Endothelial cell of umbilical vein (primary cell): Measurements from ENCODE around the gene CYP2S1. TPM values are rescaled to one million over a fixed set of nuclear protein-coding genes. Genes with fewer than 3 reads are reported as not detected.
"Not testable (repeated sequence)": the region's sequence is repeated elsewhere in the genome, so short reads cannot be mapped to it uniquely, and the experiment has no call there.

Experiments used
- BruUV-seq: library from RNA; stranded (reverse); fragments of 400-500 nt; replicated peaks from 2 replicates; lab custom pipeline; 2021; lab: Mats Ljungman, UMichigan
- CTCF ChIA-PET: fragments of 300-600, 350-600 bp; sonication (Branson Sonifier 250); formaldehyde crosslinking; loops from one replicate; lab custom pipeline; 2021; ENCODE audit warnings: antibody characterized with exemption, inconsistent platforms; lab: Charles Lee
- POLR2A ChIA-PET: fragments of 300-600, 350-600 bp; sonication (Branson Sonifier 250); formaldehyde crosslinking; loops from one replicate; lab custom pipeline; 2021; ENCODE audit warnings: antibody characterized with exemption, inconsistent platforms; lab: Charles Lee
- DNase-seq: peaks from one replicate; pipeline ENCODE4 v3.0.0-alpha.2; 2011; ENCODE audit warnings: low read depth, low spot score
- FAIRE-seq: peaks from 2 replicates; lab custom pipeline; 2011; peaks lifted over from hg19 to GRCh38; lab: Jason Lieb, UNC
- H2AFZ ChIP-seq: 2 replicates; pipeline ENCODE4 v1.6.0; 2012; ENCODE audit warnings: low read depth, low read length, control low read depth, inconsistent platforms
- H3K27ac ChIP-seq: 2 replicates; pipeline ENCODE4 v1.5.1; 2011; ENCODE audit warnings: low read depth, mild to moderate bottlenecking, control low read depth, low read length, moderate library complexity; ENCODE audit not compliant: insufficient read depth
- H3K27me3 ChIP-seq, 2 experiments: 2 replicates each; pipeline versions ENCODE4 v1.6.0 to v1.6.1; 2011; ENCODE audit warnings: low read length in 2 of 2, mixed read lengths in 1 of 2; ENCODE audit not compliant: control insufficient read depth in 2 of 2, insufficient read depth in 2 of 2
- H3K36me3 ChIP-seq, 2 experiments: 2 replicates in 1 of 2; 3 replicates in 1 of 2; pipeline ENCODE4 v1.5.1; 2011; ENCODE audit warnings: low read length in 2 of 2, mild to moderate bottlenecking in 1 of 2, moderate library complexity in 1 of 2; ENCODE audit not compliant: control insufficient read depth in 2 of 2, insufficient read depth in 2 of 2; ENCODE audit errors: extremely low read depth in 1 of 2
- H3K4me1 ChIP-seq: 3 replicates; pipeline ENCODE4 v1.5.1; 2011; ENCODE audit warnings: mild to moderate bottlenecking, low read length; ENCODE audit not compliant: control insufficient read depth, insufficient read depth; ENCODE audit errors: extremely low read depth
- H3K4me2 ChIP-seq: 2 replicates; pipeline ENCODE4 v1.6.1; 2011; ENCODE audit warnings: low read length, control low read depth, mixed read lengths; ENCODE audit not compliant: insufficient read depth
- H3K4me3 ChIP-seq, 3 experiments: fragments of 200-600 bp in 1 of 3; sonication (generic), shearing (Covaris generic) in 1 of 3; replicated peaks in 1 of 3; 2 replicates each; pipeline ENCODE4 v1.5.1; 2011 to 2016; ENCODE audit warnings: control low read depth in 3 of 3, low read length in 3 of 3, mild to moderate bottlenecking in 2 of 3, inconsistent platforms in 1 of 3, low read depth in 1 of 3, moderate library complexity in 1 of 3; ENCODE audit not compliant: insufficient read depth in 1 of 3
- H3K79me2 ChIP-seq: 2 replicates; pipeline ENCODE4 v1.6.0; 2012; ENCODE audit warnings: low read length, inconsistent platforms; ENCODE audit not compliant: control insufficient read depth, insufficient read depth
- H3K9ac ChIP-seq: replicated peaks from 2 replicates; pipeline ENCODE3; 2011; ENCODE audit warnings: low read length, control low read depth; ENCODE audit not compliant: insufficient read depth; ENCODE audit errors: extremely low read depth
- H3K9me1 ChIP-seq: replicated peaks from 3 replicates; pipeline ENCODE4 v1.6.0; 2011; ENCODE audit warnings: mild to moderate bottlenecking, low read length; ENCODE audit not compliant: control insufficient read depth, insufficient read depth; ENCODE audit errors: extremely low read depth
- H3K9me3 ChIP-seq: replicated peaks from 2 replicates; pipeline ENCODE4 v1.5.1; 2012; ENCODE audit warnings: low read length, inconsistent platforms; ENCODE audit not compliant: control insufficient read depth, insufficient read depth
- H4K20me1 ChIP-seq: replicated peaks from 2 replicates; pipeline ENCODE3; 2011; ENCODE audit warnings: mild to moderate bottlenecking, low read length; ENCODE audit not compliant: control insufficient read depth, insufficient read depth; ENCODE audit errors: extremely low read depth
- EZH2 ChIP-seq: IDR thresholded peaks from 2 replicates; pipeline ENCODE4 v1.6.1; 2012; ENCODE audit warnings: borderline replicate concordance, low read depth, mild to moderate bottlenecking, moderate library complexity, low read length, inconsistent platforms; ENCODE audit not compliant: severe bottlenecking
- FOS ChIP-seq: IDR thresholded peaks from 2 replicates; pipeline ENCODE4 v1.6.1; 2011; ENCODE audit warnings: mild to moderate bottlenecking, low read length, moderate library complexity, borderline replicate concordance; ENCODE audit not compliant: insufficient read depth
- GATA2 ChIP-seq: IDR thresholded peaks from 2 replicates; pipeline ENCODE4 v1.7.0; 2011; ENCODE audit warnings: low read depth, mild to moderate bottlenecking, moderate library complexity, mixed read lengths, low read length; ENCODE audit not compliant: insufficient read length, insufficient read depth
- JUN ChIP-seq: IDR thresholded peaks from 2 replicates; pipeline ENCODE4 v1.6.1; 2011; ENCODE audit warnings: borderline replicate concordance, low read depth; ENCODE audit not compliant: insufficient read length, insufficient read depth
- MAX ChIP-seq: IDR thresholded peaks from 2 replicates; pipeline ENCODE4 v1.6.1; 2011; ENCODE audit not compliant: insufficient read depth, insufficient read length
- MYC ChIP-seq: IDR thresholded peaks from one replicate; pipeline ENCODE4 v1.6.1; 2011; ENCODE audit warnings: mild to moderate bottlenecking, low read depth, low read length
- POLR2A ChIP-seq: IDR thresholded peaks from 2 replicates; pipeline ENCODE4 v1.6.1; 2012; ENCODE audit warnings: low read depth, mild to moderate bottlenecking, control low read depth, low read length
- dilution Hi-C: fragments of 300-500 bp; cut with MboI; formaldehyde crosslinking; loops from one replicate; pipeline ENCODE4 v1.15.0; 2019; ENCODE audit warnings: low sequenced_read_pairs; ENCODE audit not compliant: extremely low pct_ligation_motif_present
- intact Hi-C: fragments of 100-400 bp; cut with micrococcal nuclease; formaldehyde crosslinking; loops from one replicate; pipeline ENCODE4 v1.10.0; 2022
- polyA plus RNA-seq, 4 experiments: library from polyadenylated mRNA; depleted of rRNA in 3 of 4; stranded (reverse) in 3 of 4; unstranded in 1 of 4; fragments of >200 nt; gene quantifications; 2 replicates each; pipeline versions ENCODE4 v1.2.1 to v1.2.3, GENCODE V29; 2011 to 2012; ENCODE audit warnings: missing spikeins in 1 of 4
- total RNA-seq: library from RNA; stranded (reverse); gene quantifications from 2 replicates; pipeline ENCODE4 v1.2.3, GENCODE V29; 2021
- TF ChIP-seq, protein P1 (sequence below), 2 donors: IDR thresholded peaks; 1 replicate in 1 of 2; 2 replicates in 1 of 2; pipeline ENCODE4 v1.5.1; 2011; ENCODE audit warnings: low read length in 2 of 2, mild to moderate bottlenecking in 2 of 2, moderate library complexity in 2 of 2, control low read depth in 1 of 2, inconsistent platforms in 1 of 2, low read depth in 1 of 2; ENCODE audit not compliant: insufficient read depth in 1 of 2; ENCODE audit errors: extremely low read depth in 1 of 2

The CYP2S1 gene
- total and polyA plus RNA-seq, 2 donors (not counting 3 experiments of a cell fraction or from before 2014, with no cell fraction given): 0.98 to 4.5 TPM

DNA sequence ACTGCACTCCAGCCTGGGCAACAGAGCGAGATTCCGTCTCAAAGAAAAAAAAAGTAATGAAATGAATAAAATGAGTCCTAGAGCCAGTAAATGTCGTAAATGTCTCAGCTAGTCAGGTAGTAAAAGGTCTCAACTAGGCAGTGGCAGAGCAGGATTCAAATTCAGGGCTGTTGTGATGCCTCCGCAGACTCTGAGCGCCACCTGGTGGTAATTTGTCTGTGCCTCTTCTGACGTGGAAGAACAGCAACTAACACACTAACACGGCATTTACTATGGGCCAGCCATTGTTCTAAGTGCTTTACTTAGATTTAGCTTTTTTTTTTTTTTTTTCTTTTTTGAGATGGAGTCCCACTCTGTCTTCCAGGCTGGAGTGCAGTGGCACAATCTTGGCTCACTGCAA lies 48.6 kb upstream of the CYP2S1 start:
- intact Hi-C loops (loop anchor here (1.0 to 5.0 kb wide), 5 partner anchors 18 to 481 kb away; no protein-coding TSS in a partner anchor), dilution Hi-C loops (no loop called here)
- H4K20me1 ChIP-seq: no peaks in the 10 kb centered on the region
- H3K36me3 ChIP-seq: no peaks in the 10 kb centered on the region
- ChIA-PET CTCF (interaction anchor here (0.6 to 3.5 kb wide), 29 partner anchors 9 to 1633 kb away, joined by 3 to 42 read pairs (median 4); partner anchors contain the start of genes COQ8B and ITPKC), POLR2A (interaction anchor here (0.6 kb wide), 1 partner anchor 32 kb away, joined by 4 read pairs; no protein-coding TSS in a partner anchor)
- BruUV-seq: no TSS peak
- H3K4me1 ChIP-seq: no peaks in the 10 kb centered on the region
- TF ChIP-seq EZH2: no peak
- TF ChIP-seq, protein P1, sequence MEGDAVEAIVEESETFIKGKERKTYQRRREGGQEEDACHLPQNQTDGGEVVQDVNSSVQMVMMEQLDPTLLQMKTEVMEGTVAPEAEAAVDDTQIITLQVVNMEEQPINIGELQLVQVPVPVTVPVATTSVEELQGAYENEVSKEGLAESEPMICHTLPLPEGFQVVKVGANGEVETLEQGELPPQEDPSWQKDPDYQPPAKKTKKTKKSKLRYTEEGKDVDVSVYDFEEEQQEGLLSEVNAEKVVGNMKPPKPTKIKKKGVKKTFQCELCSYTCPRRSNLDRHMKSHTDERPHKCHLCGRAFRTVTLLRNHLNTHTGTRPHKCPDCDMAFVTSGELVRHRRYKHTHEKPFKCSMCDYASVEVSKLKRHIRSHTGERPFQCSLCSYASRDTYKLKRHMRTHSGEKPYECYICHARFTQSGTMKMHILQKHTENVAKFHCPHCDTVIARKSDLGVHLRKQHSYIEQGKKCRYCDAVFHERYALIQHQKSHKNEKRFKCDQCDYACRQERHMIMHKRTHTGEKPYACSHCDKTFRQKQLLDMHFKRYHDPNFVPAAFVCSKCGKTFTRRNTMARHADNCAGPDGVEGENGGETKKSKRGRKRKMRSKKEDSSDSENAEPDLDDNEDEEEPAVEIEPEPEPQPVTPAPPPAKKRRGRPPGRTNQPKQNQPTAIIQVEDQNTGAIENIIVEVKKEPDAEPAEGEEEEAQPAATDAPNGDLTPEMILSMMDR (IDR thresholded peaks at IDR 0.05; ENCODE audit: extremely low read depth in 1 of 2, insufficient read depth in 1 of 2, low read depth in 1 of 2, low read length in 2 of 2): peak; percentile 77 to 86
- TF ChIP-seq FOS: no peak
- peak; percentile 79 for DNase-seq
- no peak overlapping the region for H3K9ac ChIP-seq
- H3K9me1 ChIP-seq: no peaks in the 10 kb centered on the region
- H3K4me3 ChIP-seq: no peak overlapping the region
- no peak overlapping the region for H3K27ac ChIP-seq
- H3K79me2 ChIP-seq: no peaks in the 10 kb centered on the region
- peak; percentile 97 for FAIRE-seq
- no peak overlapping the region for H3K4me2 ChIP-seq
- H3K9me3 ChIP-seq: no peaks in the 10 kb centered on the region
- no peaks in the 10 kb centered on the region for H3K27me3 ChIP-seq
- no peak overlapping the region for H2AFZ ChIP-seq

GRCh38 chr19:41149831-41150230 lies 43.2 kb upstream of the CYP2S1 start:
- POLR2A ChIA-PET: no interaction called here
- no TSS peak for BruUV-seq
- H3K79me2 ChIP-seq: no peaks in the 10 kb centered on the region
- H3K4me3 ChIP-seq: no peak overlapping the region
- H3K27ac ChIP-seq: no peak overlapping the region
- H3K36me3 ChIP-seq: no peaks in the 10 kb centered on the region
- no peak overlapping the region for H2AFZ ChIP-seq
- CTCF ChIA-PET: interaction anchor here (0.7 kb wide), 1 partner anchor 290 kb away, joined by 3 read pairs; no protein-coding TSS in a partner anchor
- TF ChIP-seq POLR2A (no peak), GATA2 (no peak), MYC (no peak), JUN (no peak), MAX (no peak), FOS (no peak), EZH2 (no peak)
- dilution Hi-C loops: no loop called here
- intact Hi-C loops: no loop called here
- H3K4me2 ChIP-seq: no peak overlapping the region
- peak; percentile 47 for FAIRE-seq
- no peaks in the 10 kb centered on the region for H3K4me1 ChIP-seq
- no peaks in the 10 kb centered on the region for H3K9me3 ChIP-seq
- H4K20me1 ChIP-seq: no peaks in the 10 kb centered on the region
- H3K9me1 ChIP-seq: no peaks in the 10 kb centered on the region
- no peaks in the 10 kb centered on the region for H3K27me3 ChIP-seq
- no peak for DNase-seq
- H3K9ac ChIP-seq: no peak overlapping the region

- H3K9me3 ChIP-seq, H3K4me3 ChIP-seq, FAIRE-seq, DNase-seq, H3K9ac ChIP-seq, H3K36me3 ChIP-seq, H3K27me3 ChIP-seq, H4K20me1 ChIP-seq, H3K4me2 ChIP-seq, intact Hi-C loops, H3K4me1 ChIP-seq, dilution Hi-C loops, H3K79me2 ChIP-seq, BruUV-seq, H3K9me1 ChIP-seq, H2AFZ ChIP-seq, POLR2A ChIA-PET, H3K27ac ChIP-seq: not testable (repeated sequence)
- CTCF ChIA-PET: interaction anchor here (0.7 kb wide), 1 partner anchor 65 kb away, joined by 3 read pairs; no protein-coding TSS in a partner anchor
These were observed 42.0 kb upstream of the CYP2S1 start for GRCh38 chr19:41150986-41151385.
